NCI-H524 (cell line): ENCODE results near the gene APBB2.

ENCODE experiments used
- DNase-seq, 2 experiments: peaks; one replicate each; lab custom pipeline; 2025; lab: John Stamatoyannopoulos, UW

Gene APBB2

DNA sequence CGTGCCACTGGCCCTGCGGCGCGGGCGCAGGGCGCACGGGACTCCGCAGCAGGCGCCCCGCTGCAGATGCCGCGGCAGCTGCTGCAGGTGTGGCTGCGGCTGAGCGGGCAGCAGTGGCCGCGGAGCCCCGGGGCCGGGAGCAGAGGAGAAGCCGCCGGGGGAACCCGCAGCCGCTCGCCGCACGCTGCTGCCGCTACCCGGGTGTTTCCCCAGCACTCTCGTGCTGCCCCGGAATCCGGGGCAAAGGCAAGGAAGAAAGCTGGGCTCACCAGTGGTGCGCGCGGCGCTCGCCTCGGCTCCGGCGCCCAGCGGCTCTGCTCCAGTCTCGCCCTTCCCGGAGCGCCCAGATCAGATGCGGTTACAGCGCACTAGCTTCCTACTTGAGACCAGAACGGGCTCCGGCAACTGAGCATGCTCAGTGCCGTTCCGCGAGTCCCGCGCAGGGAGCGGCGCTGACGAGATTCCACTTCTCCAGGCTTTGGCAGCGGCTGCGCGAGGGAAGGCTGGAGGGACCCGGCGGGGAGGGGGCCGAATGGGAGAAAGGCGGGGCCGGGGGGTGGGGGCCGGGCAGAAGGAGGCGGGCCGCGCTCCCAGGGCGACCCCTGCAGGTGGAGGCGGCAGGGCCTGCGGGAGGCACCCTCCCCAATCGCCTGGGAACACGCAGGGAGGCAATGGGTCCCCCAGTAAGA, at the start of gene APBB2:
TSS of gene APBB2 (minus strand) at position 407 of the 689 bp plus-strand sequence. CDS start 181,288 bp downstream, outside the sequence.
- DNase-seq = peak; percentile 97 to 98

GRCh38 chr4:41262198-41262597, 47.9 kb upstream of the APBB2 start:
- DNase-seq = no peak

DNA sequence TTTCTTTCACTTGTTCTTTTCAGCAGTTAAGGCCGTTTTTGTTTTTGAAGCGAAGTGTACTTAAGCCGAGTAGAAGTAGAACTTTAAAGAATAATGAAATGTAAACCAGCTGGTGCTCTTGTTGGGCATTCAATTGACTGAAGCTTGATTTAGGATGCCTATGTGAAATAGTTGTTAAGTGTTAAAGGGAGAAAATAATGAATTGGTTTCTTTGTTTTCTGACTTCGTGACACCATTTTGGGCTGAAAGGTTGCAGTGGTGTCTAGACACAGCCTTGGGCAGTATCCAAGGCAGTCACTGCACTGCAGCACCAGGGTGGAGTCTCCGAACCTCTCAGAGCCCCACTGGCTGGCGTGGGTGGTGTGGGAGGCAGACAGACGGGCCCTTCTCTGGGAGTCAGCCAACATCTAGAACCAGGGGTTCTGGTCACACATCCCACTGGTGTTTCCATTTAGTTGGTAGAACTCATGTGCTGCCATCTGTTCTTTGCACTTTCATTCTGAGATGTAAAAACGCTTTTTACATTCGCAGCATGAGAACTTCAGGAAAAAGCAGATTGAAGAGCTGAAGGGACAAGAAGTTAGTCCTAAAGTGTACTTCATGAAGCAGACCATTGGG, 45.9 kb upstream of the APBB2 start:
- no peak for DNase-seq

- peak in 1 of 2 experiments; percentile 53 for DNase-seq
Measured at GRCh38 chr4:41258783-41259182, 44.4 kb upstream of the APBB2 start.

GRCh38 chr4:41257906-41258305, 43.6 kb upstream of the APBB2 start:
- peak in 1 of 2 experiments; percentile 48 for DNase-seq

DNA sequence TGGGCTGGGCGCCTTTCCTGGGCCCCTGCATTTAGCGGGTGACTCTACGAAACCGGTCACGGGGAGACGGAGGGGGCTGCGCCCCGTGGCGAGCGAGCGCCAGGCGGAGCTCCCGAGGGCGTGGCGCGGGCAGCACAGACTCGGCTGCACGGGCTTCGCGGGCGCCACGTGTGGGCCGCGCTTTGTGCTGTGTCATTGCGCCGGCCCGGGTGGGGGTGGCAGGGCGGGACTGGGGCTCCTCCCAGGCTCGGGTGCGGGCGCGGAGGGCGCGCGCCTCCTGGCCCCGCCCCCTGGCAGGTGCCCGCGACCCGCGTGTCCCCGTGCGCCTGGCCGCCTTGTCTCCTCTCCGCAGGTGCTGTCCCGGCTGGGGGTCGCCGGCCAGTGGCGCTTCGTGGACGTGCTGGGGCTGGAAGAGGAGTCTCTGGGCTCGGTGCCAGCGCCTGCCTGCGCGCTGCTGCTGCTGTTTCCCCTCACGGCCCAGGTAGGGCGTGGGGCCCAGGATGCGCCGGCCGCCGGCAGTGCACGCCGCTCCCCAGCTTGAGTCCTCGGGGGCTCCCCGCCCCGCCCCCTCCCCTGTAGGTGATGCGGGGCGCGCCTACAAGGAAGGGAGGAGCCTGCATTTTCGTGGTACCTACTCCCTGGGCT, 43.0 kb upstream of the APBB2 start:
- peak; percentile 57 to 74 for DNase-seq

- DNase-seq = peak; percentile 91 to 96
Measured at GRCh38 chr4:41256740-41257256, 42.5 kb upstream of the APBB2 start, which contains the start of gene UCHL1. UCHL1 (plus strand) TSS chr4:41256928; CDS start chr4:41256977, 49 bp downstream.

DNA sequence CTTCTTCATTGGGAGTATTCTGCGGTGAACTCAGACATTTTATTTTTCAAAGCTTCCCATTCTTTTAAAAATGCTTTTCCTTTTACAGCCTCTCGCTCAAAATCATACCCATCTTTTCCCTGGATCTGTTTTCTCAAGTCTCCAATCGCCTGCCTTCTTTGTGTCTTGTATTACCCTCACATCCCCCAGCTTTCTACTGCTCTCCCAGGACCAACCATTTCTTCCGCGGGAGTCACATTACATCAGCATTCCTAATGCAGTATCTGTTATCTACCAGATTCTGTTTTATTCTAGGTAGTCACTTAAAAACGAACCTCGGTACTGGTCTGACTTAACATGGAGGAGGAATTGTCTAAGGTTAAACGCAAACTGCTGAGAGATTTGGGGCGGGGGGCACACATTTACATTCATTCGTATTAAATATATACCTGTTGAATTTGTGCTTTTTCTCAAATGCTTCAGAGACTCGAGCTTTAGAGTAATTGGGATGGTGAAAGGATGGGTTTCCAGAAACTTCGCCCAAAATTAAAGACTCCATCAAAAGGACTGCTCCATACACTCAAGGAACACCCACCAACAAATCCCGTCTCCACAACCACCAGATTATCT, 41.9 kb upstream of the APBB2 start:
- peak in 1 of 2 experiments; percentile 53 for DNase-seq

GRCh38 chr4:41245983-41246382, 31.6 kb upstream of the APBB2 start:
- no peak for DNase-seq

GRCh38 chr4:41241919-41242318, 27.6 kb upstream of the APBB2 start:
- no peak for DNase-seq

GRCh38 chr4:41236508-41236907, 22.2 kb upstream of the APBB2 start:
- no peak for DNase-seq

GRCh38 chr4:41236032-41236431, 21.7 kb upstream of the APBB2 start:
- DNase-seq = no peak

- DNase-seq = no peak
Measured at GRCh38 chr4:41232856-41233255, 18.5 kb upstream of the APBB2 start.

DNA sequence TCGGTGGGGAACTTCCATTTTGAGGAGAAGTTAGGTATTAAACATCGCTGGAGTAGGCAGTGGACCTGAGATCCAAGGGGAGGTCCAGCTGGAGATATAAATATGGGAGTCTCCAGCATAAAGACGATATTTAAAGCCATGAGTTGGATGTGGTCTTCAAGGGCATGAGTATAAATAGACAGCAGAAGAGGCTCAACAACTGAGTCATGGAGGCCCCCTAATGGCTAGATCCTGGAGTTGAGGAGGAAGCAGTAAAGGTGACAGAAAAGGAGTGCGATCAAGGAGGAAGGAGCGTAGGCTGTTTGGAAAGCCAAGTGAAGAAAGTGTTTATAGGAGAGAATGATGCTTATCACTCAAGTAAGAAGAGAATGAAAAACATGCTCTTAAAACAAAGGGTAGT, 18.1 kb upstream of the APBB2 start:
- DNase-seq = no peak

- no peak for DNase-seq
Measured at GRCh38 chr4:41227902-41228301, 13.6 kb upstream of the APBB2 start.

- no peak for DNase-seq
Measured at GRCh38 chr4:41221850-41222645, 7.7 kb upstream of the APBB2 start.

GRCh38 chr4:41219421-41219950, 5.1 kb upstream of the APBB2 start:
- no peak for DNase-seq

DNA sequence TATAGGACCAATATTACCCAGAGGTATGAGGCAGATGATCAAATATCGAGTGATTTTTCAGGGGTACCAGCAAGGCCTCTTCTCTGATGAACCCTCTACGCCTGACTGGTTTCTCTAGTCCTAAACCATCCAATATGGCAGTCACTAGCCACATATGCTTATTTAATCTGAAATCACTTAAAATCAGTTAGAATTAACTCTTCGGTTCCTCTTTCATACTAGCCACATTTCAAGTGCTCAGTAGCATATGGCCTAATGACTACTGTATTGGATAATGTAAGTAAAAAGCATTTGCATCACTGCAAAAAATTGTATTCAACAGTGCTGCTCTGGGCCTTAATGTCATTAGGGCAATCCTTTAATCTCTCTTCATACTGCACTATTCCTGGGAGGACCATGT, 4.4 kb upstream of the APBB2 start:
- DNase-seq = peak; percentile 44 to 78

DNA sequence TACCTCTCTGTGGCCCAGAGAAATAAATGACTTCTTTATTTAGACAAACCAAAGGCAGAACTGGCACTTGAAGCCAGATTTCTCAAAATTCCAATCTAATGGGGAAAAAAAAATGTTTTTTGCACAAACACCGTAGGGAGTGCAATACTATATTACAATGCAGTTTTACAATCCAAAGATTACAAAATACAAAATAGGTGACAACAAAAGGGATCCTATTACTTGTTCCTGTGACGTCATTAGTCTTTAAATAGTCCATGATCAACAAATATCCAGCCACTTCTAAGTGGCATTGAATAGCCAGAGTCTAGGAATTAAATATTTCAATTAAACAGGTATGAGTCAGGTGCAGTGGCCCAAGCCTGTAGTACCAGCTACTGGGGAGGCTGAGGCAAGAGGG, 3.0 kb upstream of the APBB2 start:
- no peak for DNase-seq

GRCh38 chr4:41217020-41217333, 2.6 kb upstream of the APBB2 start:
- DNase-seq = no peak

- peak; percentile 62 to 90 for DNase-seq
Measured at GRCh38 chr4:41216294-41217019, 2.1 kb upstream of the APBB2 start.
